GM12878 (cell line): ENCODE measurements around the gene CCDC91. TPM values are rescaled to one million over a fixed set of nuclear protein-coding genes. Genes with fewer than 3 reads are reported as not detected.

ENCODE experiments used
- ATAC-seq: fragments of 200-7000 bp; cut with Tn5 transposase; 3 replicates; pipeline ENCODE4 v1.9.1; 2020; ENCODE audit warnings: mild to moderate bottlenecking, moderate library complexity
- BruUV-seq: library from RNA; stranded (reverse); fragments of 400-500 nt; replicated peaks from 2 replicates; lab custom pipeline; 2021; lab: Mats Ljungman, UMichigan
- CTCF ChIA-PET: fragments of 300-600 bp; sonication (Branson Sonifier 250); formaldehyde crosslinking; extraction: SDS; loops from one replicate; lab custom pipeline; 2021; ENCODE audit warnings: inconsistent platforms; lab: Yijun Ruan, JAX
- POLR2A ChIA-PET: fragments of 350-600 bp; formaldehyde crosslinking; extraction: SDS; loops from one replicate; lab custom pipeline; 2021; ENCODE audit warnings: inconsistent platforms; lab: Charles Lee
- RAD21 ChIA-PET: fragments of 300-600 bp; sonication (Branson Sonifier 250); formaldehyde crosslinking; loops from one replicate; lab custom pipeline; 2023; ENCODE audit warnings: antibody characterized with exemption; ENCODE audit not compliant: unreplicated experiment; lab: Charles Lee
- SMC1A ChIA-PET: fragments of 300-600 bp; sonication (Branson Sonifier 250); formaldehyde crosslinking; loops from one replicate; lab custom pipeline; 2023; ENCODE audit not compliant: unreplicated experiment, uncharacterized antibody; lab: Charles Lee
- DNase-seq: peaks from one replicate; pipeline ENCODE4 v3.0.0-alpha.2; 2011; ENCODE audit warnings: low read depth, low spot score
- FAIRE-seq: peaks from 3 replicates; lab custom pipeline; 2011; peaks lifted over from hg19 to GRCh38; lab: Jason Lieb, UNC
- H2AFZ ChIP-seq: 2 replicates; pipeline ENCODE4 v1.6.0; 2011; ENCODE audit warnings: low read depth, low read length, control low read depth; ENCODE audit not compliant: control insufficient read depth
- H3K27ac ChIP-seq: 2 replicates; pipeline ENCODE4 v1.5.1; 2011; ENCODE audit warnings: control low read depth; ENCODE audit not compliant: control insufficient read depth, insufficient read depth
- H3K27me3 ChIP-seq, 2 experiments: replicated peaks in 1 of 2; 2 replicates each; pipeline versions ENCODE4 v1.6.0 to v1.6.1; 2011; ENCODE audit warnings: low read length in 1 of 2; ENCODE audit not compliant: control insufficient read depth in 2 of 2, insufficient read depth in 2 of 2
- H3K36me3 ChIP-seq, 2 experiments: 2 replicates each; pipeline ENCODE4 v1.5.1; 2011; ENCODE audit warnings: low read length in 1 of 2; ENCODE audit not compliant: control insufficient read depth in 2 of 2, insufficient read depth in 2 of 2
- H3K4me1 ChIP-seq: 2 replicates; pipeline ENCODE4 v1.6.1; 2011; ENCODE audit warnings: mild to moderate bottlenecking, low read length, moderate library complexity, mixed read lengths; ENCODE audit not compliant: control insufficient read depth, insufficient read depth
- H3K4me2 ChIP-seq: 2 replicates; pipeline ENCODE4 v1.6.0; 2011; ENCODE audit warnings: control low read depth; ENCODE audit not compliant: control insufficient read depth, insufficient read depth
- H3K4me3 ChIP-seq: fragments of 200-600 bp; sonication (generic); 2 replicates; pipeline ENCODE4 v1.5.1; 2016
- H3K79me2 ChIP-seq: 2 replicates; pipeline ENCODE4 v1.6.0; 2011; ENCODE audit warnings: low read length; ENCODE audit not compliant: control insufficient read depth, insufficient read depth
- H3K9ac ChIP-seq: 2 replicates; pipeline ENCODE4 v1.8.0; 2011; ENCODE audit warnings: low read length, control low read depth, mixed read lengths; ENCODE audit not compliant: control insufficient read depth, insufficient read depth
- H3K9me3 ChIP-seq: replicated peaks from 3 replicates; pipeline ENCODE4 v1.5.1; 2011; ENCODE audit warnings: mild to moderate bottlenecking, low read length; ENCODE audit not compliant: control insufficient read depth, insufficient read depth
- H4K20me1 ChIP-seq: 2 replicates; pipeline ENCODE4 v1.6.0; 2011; ENCODE audit not compliant: control insufficient read depth, insufficient read depth
- BACH1 ChIP-seq: fragments of 450-650 bp; IDR thresholded peaks from 2 replicates; pipeline ENCODE4 v1.6.1; 2017; ENCODE audit warnings: mild to moderate bottlenecking, borderline replicate concordance
- BHLHE40 ChIP-seq, 2 experiments: fragments of 450-650 bp in 1 of 2; IDR thresholded peaks; 2 replicates each; pipeline ENCODE4 v1.6.1; 2011 to 2017; ENCODE audit warnings: low read depth in 2 of 2, borderline replicate concordance in 1 of 2, improper control_type of control experiment in 1 of 2, low read length in 1 of 2, mild to moderate bottlenecking in 1 of 2
- CBX5 ChIP-seq: sonication (generic); IDR thresholded peaks from 2 replicates; pipeline ENCODE4 v1.6.1; 2016; ENCODE audit warnings: low read depth, moderate library complexity, mild to moderate bottlenecking, inconsistent platforms
- FOS ChIP-seq: IDR thresholded peaks from 3 replicates; pipeline ENCODE4 v1.6.1; 2011; ENCODE audit warnings: borderline replicate concordance; ENCODE audit not compliant: insufficient read length; ENCODE audit errors: extremely low read depth
- MTA2 ChIP-seq: fragments of 450-650 bp; IDR thresholded peaks from 2 replicates; pipeline ENCODE4 v1.6.1; 2016; ENCODE audit warnings: low read depth, mild to moderate bottlenecking, moderate library complexity
- MYB ChIP-seq: fragments of 150-350 bp; IDR thresholded peaks from 2 replicates; pipeline ENCODE4 v1.6.1; 2014; ENCODE audit warnings: mild to moderate bottlenecking, low read depth, low read length, borderline replicate concordance
- NFYA ChIP-seq: IDR thresholded peaks from 2 replicates; pipeline ENCODE4 v1.6.1; 2011; ENCODE audit warnings: low read depth, mild to moderate bottlenecking, low read length, improper control_type of control experiment, borderline replicate concordance
- NRF1 ChIP-seq: conservative IDR thresholded peaks from 2 replicates; pipeline ENCODE4 v1.6.1; 2011; ENCODE audit warnings: mild to moderate bottlenecking, low read depth, low read length, improper control_type of control experiment
- PAX8 ChIP-seq: fragments of 450-650 bp; IDR thresholded peaks from 2 replicates; pipeline ENCODE4 v1.6.1; 2017; ENCODE audit warnings: mild to moderate bottlenecking, moderate library complexity
- RAD21 ChIP-seq: IDR thresholded peaks from 2 replicates; pipeline ENCODE4 v1.6.1; 2011; ENCODE audit warnings: mild to moderate bottlenecking, low read depth, low read length, moderate library complexity; ENCODE audit not compliant: insufficient read depth
- RAD51 ChIP-seq: fragments of 450-650 bp; IDR thresholded peaks from 2 replicates; pipeline ENCODE4 v1.6.1; 2016; ENCODE audit warnings: moderate library complexity, mild to moderate bottlenecking, inconsistent platforms
- RELA ChIP-seq: fragments of 450-650 bp; IDR thresholded peaks from 2 replicates; pipeline ENCODE4 v1.8.0; 2014; ENCODE audit warnings: borderline replicate concordance; ENCODE audit not compliant: partially characterized antibody
- REST ChIP-seq: IDR thresholded peaks from 2 replicates; pipeline ENCODE4 v1.6.1; 2012; ENCODE audit warnings: mild to moderate bottlenecking, low read depth, low read length
- SKIL ChIP-seq: fragments of 450-650 bp; IDR thresholded peaks from 2 replicates; pipeline ENCODE4 v1.6.1; 2017; ENCODE audit warnings: mild to moderate bottlenecking, low read depth, inconsistent platforms; ENCODE audit not compliant: poor library complexity, severe bottlenecking
- in situ Hi-C: fragments of 300-500 bp; cut with MboI; formaldehyde crosslinking; loops from 9 replicates; pipeline ENCODE4 v1.14.3; 2018; ENCODE audit warnings: mixed read lengths
- intact Hi-C: fragments of 100-400 bp; cut with micrococcal nuclease; formaldehyde crosslinking; loops from one replicate; pipeline ENCODE4 v1.14.2; 2022; ENCODE audit not compliant: unreplicated experiment
- polyA plus RNA-seq, 11 experiments: library from polyadenylated mRNA; depleted of rRNA in 4 of 11; unstranded in 6 of 11; stranded (reverse) in 5 of 11; fragments of >200 nt; fragmentation: Nextera tagmentation in 4 of 11; fragmentation: Illumina TruSeq in 1 of 11; extraction: Ambion mirVana in 4 of 11; extraction: Trizol in 1 of 11; gene quantifications; 1 replicate in 1 of 11; 2 replicates in 10 of 11; pipeline versions ENCODE4 v1.2.1 to v1.2.3, GENCODE V29; 2011 to 2016; ENCODE audit warnings: inconsistent platforms in 2 of 11, missing spikeins in 2 of 11, low read depth in 1 of 11
- total RNA-seq, 4 experiments: library from RNA; depleted of rRNA in 3 of 4; stranded (reverse); fragments of >200 nt in 3 of 4; fragmentation: Illumina TruSeq in 1 of 4; extraction: Trizol in 1 of 4; gene quantifications; 2 replicates each; pipeline versions ENCODE4 v1.2.1 to v1.2.3, GENCODE V29; 2013 to 2021
- TF ChIP-seq, protein P1 (sequence below): fragments of 450-650 bp; IDR thresholded peaks from 2 replicates; pipeline ENCODE4 v1.6.1; 2018; ENCODE audit warnings: mild to moderate bottlenecking, low read depth, moderate library complexity; ENCODE audit not compliant: partially characterized antibody

The CCDC91 gene
- total and polyA plus RNA-seq, 10 of the 15 experiments (the other 5 are each of a cell fraction or from before 2014, with no cell fraction given), result 6.1 to 24.9 (median 16.5) TPM

DNA sequence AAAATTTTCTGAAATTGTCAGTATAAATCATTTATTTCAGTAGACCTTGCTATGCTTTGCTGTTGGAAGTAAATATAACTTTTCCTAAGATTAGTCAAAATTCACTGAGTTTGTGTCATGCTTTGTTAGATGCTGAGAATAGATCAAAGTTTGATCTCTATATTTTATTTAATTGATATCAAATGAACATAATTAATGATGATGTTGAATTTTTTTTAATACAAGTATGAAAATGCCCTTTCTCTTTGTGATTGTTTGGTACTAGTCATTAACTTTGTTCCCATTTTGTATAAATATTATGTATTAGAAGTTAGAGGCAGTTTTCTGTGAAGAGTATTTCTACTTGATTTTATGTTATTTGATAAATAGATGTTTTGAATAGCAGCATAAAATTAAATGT is 45.7 kb downstream of the CCDC91 start:
- Histone ChIP-seq H2AFZ (no peak overlapping the region), H4K20me1 (no peaks in the 10 kb centered on the region), H3K9ac (no peak overlapping the region), H3K4me2 (no peak overlapping the region), H3K4me1 (peaks cover 5% of the 10 kb centered on the region), H3K9me3 (no peaks in the 10 kb centered on the region), H3K27me3 (no peaks in the 10 kb centered on the region), H3K79me2 (no peaks in the 10 kb centered on the region), H3K4me3 (no peak overlapping the region), H3K27ac (no peak overlapping the region), H3K36me3 (no peaks in the 10 kb centered on the region)
- intact Hi-C loops (no loop called here), in situ Hi-C loops (no loop called here)
- DNase-seq (no peak), FAIRE-seq (no peak), ATAC-seq (no peak)
- SMC1A ChIA-PET, result interaction anchor here (0.7 to 1.2 kb wide), 3 partner anchors 18 to 225 kb away, joined by 3 read pairs; no protein-coding TSS in a partner anchor
- RAD21 ChIA-PET, result no interaction called here
- CTCF ChIA-PET, result interaction anchor here (0.7 to 1.3 kb wide), 2 partner anchors 12 to 13 kb away, joined by 3 to 5 read pairs; no protein-coding TSS in a partner anchor
- POLR2A ChIA-PET, result interaction anchor here (0.7 kb wide), 1 partner anchor 11 kb away, joined by 4 read pairs; no protein-coding TSS in a partner anchor
- no TSS peak for BruUV-seq
- no peak for TF ChIP-seq PAX8
- no peak for TF ChIP-seq RELA
- TF ChIP-seq REST, result no peak
- no peak for TF ChIP-seq RAD51
- TF ChIP-seq, protein P1, sequence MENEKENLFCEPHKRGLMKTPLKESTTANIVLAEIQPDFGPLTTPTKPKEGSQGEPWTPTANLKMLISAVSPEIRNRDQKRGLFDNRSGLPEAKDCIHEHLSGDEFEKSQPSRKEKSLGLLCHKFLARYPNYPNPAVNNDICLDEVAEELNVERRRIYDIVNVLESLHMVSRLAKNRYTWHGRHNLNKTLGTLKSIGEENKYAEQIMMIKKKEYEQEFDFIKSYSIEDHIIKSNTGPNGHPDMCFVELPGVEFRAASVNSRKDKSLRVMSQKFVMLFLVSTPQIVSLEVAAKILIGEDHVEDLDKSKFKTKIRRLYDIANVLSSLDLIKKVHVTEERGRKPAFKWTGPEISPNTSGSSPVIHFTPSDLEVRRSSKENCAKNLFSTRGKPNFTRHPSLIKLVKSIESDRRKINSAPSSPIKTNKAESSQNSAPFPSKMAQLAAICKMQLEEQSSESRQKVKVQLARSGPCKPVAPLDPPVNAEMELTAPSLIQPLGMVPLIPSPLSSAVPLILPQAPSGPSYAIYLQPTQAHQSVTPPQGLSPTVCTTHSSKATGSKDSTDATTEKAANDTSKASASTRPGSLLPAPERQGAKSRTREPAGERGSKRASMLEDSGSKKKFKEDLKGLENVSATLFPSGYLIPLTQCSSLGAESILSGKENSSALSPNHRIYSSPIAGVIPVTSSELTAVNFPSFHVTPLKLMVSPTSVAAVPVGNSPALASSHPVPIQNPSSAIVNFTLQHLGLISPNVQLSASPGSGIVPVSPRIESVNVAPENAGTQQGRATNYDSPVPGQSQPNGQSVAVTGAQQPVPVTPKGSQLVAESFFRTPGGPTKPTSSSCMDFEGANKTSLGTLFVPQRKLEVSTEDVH, result no peak
- TF ChIP-seq MTA2, result no peak
- no peak for TF ChIP-seq FOS
- no peak for TF ChIP-seq NRF1
- TF ChIP-seq NFYA, result no peak
- no peak for TF ChIP-seq RAD21
- no peak for TF ChIP-seq CBX5
- TF ChIP-seq MYB, result no peak
- TF ChIP-seq BHLHE40 (IDR thresholded peaks at IDR 0.05; ENCODE audit: borderline replicate concordance in 1 of 2, low read depth in 2 of 2, low read length in 1 of 2), result no peak
- TF ChIP-seq BACH1, result no peak
- TF ChIP-seq SKIL, result no peak
